Hepatic stellate cell (primary cell): ENCODE measurements around the gene SEMA6B.
A peak's percentile ranks its signal among the peaks of the same experiment; 100 is the strongest.
"Not testable (repeated sequence)": the region's sequence is repeated elsewhere in the genome, so short reads cannot be mapped to it uniquely, and the experiment has no call there.

Experiments used
- DNase-seq: peaks from one replicate; pipeline ENCODE4 v3.0.0; 2011; ENCODE audit warnings: low spot score

Gene SEMA6B, protein sequence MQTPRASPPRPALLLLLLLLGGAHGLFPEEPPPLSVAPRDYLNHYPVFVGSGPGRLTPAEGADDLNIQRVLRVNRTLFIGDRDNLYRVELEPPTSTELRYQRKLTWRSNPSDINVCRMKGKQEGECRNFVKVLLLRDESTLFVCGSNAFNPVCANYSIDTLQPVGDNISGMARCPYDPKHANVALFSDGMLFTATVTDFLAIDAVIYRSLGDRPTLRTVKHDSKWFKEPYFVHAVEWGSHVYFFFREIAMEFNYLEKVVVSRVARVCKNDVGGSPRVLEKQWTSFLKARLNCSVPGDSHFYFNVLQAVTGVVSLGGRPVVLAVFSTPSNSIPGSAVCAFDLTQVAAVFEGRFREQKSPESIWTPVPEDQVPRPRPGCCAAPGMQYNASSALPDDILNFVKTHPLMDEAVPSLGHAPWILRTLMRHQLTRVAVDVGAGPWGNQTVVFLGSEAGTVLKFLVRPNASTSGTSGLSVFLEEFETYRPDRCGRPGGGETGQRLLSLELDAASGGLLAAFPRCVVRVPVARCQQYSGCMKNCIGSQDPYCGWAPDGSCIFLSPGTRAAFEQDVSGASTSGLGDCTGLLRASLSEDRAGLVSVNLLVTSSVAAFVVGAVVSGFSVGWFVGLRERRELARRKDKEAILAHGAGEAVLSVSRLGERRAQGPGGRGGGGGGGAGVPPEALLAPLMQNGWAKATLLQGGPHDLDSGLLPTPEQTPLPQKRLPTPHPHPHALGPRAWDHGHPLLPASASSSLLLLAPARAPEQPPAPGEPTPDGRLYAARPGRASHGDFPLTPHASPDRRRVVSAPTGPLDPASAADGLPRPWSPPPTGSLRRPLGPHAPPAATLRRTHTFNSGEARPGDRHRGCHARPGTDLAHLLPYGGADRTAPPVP

DNA sequence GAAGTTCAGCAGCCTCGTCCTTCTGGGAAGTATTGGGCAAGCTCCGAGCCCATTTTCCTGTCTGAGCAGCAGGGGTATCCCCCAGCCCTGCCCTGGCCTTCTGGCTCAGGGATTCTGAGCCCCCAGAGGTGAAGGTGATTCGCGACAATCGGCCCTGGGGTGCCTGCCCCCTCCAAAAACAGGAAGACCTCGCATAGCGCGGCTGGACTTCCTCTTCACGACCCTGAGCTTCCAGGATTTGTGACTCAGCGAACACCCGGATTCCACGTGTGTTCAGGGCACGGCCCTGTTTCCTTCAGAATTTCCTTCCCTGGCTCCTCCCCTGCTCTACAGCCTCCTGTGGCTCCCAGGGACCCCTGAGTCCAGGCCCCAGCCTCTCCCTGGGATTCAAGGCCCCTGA is at the start of gene SEMA6B:
TSS of gene SEMA6B (minus strand) at position 116 of the 400 bp plus-strand sequence. CDS start 1,227 bp downstream, outside the sequence.
- DNase-seq = no peak

GRCh38 chr19:4606921-4607678 is 47.6 kb upstream of the SEMA6B start:
- DNase-seq = no peak

DNA sequence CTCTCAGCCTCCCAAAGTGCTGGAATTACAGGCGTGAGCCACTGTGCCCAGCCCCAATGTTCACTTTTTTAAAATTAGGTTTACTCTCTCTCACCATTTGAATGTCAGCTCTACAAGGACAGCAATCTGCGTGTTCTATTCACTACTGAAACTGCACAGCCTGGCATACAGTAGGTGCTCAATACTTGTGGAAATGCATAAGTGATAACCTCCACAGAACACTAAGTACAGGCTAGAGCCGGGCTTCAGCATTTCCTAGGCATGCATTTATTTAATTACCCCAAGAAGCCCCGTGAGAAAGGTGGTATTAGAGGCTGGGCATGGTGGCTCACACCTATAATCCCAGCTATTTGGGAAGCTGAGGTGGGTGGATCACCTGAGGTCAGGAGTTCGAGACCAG is 46.7 kb upstream of the SEMA6B start:
- no peak for DNase-seq

DNA sequence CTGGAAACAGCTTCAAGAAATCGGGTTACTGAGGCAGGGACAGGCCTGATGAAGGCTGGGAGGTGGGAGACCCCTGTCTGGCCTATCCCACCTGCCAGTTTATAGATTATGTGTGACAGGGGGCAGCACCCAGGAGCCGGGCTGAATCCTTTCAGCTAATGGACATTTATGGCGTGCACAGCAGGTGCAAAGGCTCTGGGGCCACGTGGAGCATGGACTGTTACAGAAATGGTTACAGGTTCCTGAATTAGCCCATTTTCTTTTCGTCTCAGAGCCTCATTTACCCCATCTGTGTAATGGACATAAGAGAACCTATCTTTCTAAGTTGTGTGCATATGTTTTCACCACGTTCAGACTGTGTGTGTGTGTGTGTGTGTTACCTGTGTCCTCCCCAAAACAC is 45.4 kb upstream of the SEMA6B start:
- DNase-seq = no peak

DNA sequence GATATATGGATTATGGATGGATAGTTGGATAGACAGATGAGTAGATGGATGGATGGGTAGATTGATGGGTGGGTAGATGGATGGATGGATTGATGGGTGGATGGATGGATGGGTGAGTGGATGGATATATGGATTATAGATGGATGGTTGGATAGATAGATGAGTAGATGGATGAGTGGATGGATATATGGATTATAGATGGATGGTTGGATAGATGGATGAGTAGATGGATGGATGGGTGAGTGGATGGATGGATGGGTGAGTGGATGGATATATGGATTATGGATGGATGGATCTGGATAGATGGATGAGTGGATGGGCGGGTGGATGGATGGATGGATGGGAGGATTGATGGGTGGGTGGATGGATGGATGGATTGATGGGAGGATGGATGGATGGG is 43.4 kb upstream of the SEMA6B start:
- DNase-seq = no peak

- DNase-seq = no peak
Observed at GRCh38 chr19:4602173-4602788, 42.8 kb upstream of the SEMA6B start.

GRCh38 chr19:4600893-4601292 is 41.4 kb upstream of the SEMA6B start:
- DNase-seq = no peak

GRCh38 chr19:4600082-4600481 is 40.6 kb upstream of the SEMA6B start:
- no peak for DNase-seq

DNA sequence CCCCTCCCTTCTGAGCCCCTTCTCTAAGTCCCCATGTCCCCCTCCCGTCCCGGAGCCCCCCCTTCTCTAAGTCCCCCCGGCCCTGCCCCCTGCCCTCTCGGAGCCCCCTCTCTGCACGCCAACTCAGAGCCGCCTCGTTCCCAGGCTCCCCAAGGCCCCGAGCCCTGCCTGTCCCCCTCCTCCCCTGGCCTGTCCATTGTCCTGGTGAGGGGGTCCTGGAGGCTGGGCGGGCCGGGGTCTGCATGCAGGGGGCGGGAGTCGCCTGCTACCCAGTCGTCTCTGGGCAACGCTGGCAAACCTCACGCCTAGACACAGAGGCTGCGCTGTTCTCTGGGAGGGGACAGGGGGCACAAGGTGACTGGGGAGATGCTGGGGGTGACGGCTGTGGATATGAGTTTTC is 39.2 kb upstream of the SEMA6B start:
- no peak for DNase-seq

DNA sequence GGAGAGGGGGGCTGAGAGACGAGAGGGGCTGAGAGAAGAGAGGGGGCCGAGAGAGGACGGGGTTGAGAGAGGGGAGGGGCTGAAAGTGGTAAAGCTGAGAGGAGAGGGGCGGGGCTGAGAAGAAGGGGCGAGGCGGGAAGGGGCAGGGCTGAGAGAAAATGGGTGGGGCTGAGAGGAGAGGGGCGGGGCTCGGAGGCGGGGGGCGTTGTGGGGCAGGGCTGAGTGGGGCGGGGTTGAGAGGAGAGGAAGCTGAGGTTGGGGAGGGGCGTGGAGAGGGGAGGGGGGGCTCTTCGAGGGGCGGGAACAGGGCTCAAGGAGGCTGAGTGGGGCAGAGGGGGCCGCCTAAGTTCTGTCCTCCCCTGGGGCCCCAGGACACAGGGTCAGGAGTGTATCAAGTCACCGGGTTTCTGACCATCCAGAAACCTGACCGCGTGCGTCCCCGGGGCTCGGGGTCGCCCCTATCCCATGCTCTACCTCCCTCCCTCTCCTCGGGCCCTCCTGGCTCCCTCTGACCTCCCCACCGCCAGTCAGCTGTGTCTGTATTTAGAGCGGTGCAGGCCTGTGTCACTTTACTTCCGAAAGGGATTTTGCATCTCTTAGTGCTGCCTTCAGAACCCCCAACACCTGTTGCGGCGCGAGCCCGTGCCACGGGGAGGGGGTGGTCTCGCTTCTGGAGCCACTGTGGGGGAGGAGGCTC is 38.6 kb upstream of the SEMA6B start:
- DNase-seq = no peak

GRCh38 chr19:4597278-4597974 is 37.9 kb upstream of the SEMA6B start:
- DNase-seq = no peak

DNA sequence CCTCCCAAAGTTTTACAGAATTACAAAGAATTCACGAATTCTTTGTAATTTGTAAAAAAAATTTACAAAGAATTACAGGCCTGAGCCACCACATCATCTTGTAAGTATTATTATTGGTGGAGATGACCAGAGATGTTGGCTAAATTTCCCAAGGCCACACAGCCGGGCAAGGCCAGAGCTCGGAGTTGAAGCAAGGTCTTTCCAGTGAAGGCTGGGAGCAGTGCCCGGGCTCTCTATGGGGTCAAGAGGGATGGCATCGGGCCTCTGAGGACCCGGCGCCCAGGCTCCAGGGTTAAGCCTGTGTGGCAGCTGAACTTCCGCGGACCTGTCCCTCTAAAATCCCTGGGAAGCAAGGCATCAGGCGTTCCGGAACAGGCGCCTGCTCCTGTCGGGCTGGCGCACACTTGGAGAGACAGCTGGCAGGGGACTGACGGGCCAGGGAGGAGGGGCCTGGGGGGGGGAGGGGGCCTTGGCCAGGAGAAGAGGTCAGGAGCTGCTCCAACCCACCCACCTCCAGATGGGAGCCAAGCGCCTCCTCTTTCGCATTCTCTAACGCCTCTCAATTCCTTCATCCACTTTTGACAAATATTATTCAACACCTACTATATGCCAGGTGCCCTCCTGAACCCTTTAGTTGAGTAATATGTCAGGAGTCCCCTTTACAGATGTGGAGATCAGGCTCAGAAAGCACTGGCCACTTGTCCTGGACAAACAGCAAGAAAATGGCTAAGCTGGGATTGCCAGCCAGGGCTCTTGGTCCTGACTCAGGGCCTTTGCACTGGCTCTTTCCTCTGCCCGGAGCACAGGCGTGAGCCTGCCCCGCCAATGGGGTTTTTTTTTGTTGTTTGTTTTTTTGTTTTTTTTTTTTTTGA is 36.8 kb upstream of the SEMA6B start:
- DNase-seq = no peak

DNA sequence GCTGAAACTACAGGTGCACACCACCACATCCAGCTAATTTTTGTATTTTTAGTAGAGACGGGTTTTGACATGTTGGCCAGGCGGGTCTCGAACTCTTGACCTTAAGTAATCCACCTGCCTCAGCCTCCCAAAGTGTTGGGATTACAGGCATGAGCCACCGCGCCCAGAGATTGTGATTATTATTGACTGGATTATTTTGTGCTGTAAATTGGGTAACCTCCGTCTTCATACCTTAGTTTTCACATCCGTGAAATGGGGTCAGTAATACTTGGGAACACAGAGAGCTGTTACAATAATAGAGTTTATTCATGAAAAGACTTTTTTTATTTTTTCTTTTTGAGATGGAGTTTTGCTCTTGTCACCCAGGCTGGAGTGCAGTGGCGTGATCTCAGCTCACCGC is 35.7 kb upstream of the SEMA6B start:
- not testable (repeated sequence) for DNase-seq

GRCh38 chr19:4594201-4594600 is 34.7 kb upstream of the SEMA6B start:
- DNase-seq = no peak

DNA sequence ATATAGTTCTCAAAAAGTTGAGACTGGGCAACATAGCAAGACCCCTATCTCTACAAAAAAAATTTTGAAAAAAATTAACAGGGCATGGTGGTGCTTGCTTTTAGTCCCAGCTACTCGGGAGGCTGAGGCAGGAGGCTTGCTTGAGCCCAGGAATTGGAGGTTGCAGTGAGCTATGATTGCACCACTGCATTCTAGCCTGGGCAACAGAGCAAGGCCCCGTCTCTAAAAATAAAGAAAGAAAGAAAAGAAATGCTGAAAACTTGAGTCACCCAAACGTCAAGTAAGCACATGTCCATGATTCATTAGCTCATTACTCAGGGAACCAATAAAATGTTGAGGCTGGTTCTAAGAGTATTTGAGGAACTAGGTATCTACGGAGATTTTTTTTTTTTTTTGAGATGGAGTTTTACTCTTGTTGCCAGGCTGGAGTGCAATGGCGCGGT is 33.9 kb upstream of the SEMA6B start:
- DNase-seq = peak; percentile 72

GRCh38 chr19:4592445-4592844 is 33.0 kb upstream of the SEMA6B start:
- no peak for DNase-seq

DNA sequence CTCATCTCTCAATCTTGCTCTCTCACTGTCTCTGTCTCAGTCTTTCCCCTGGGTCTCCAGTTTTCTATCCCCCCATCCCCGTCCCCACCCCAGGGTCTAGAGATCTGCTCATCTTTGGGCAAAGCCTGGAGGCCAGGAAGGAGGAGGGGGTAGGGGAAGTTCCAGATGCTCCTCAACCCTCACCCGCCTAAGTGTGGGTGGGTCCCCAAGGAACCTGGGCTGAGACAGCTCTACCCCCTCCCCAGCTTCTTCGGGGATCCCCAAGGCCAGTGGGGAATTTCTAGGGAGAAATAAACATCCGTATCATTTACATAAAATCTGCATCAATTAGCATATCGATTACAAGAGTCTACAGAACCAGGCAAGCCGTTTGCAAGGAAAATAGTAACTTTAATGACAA is 31.8 kb upstream of the SEMA6B start:
- no peak for DNase-seq

- DNase-seq = no peak
Observed at GRCh38 chr19:4590559-4590958, 31.1 kb upstream of the SEMA6B start.

- DNase-seq = no peak
Observed at GRCh38 chr19:4589579-4590410, 30.3 kb upstream of the SEMA6B start.
